ENCODE measurements around the gene TMSB4X. TPM values are rescaled to one million over a fixed set of nuclear protein-coding genes. Genes with fewer than 3 reads are reported as not detected.
A peak's percentile ranks its signal among the peaks of the same experiment; 100 is the strongest.

The TMSB4X gene
- total and polyA plus RNA-seq, 2 experiments from 2014 or later = 3,286 to 9,298 TPM

GRCh38 chrX:12986886-12987285 lies 12.0 kb downstream of the TMSB4X start:
- Histone ChIP-seq H3K4me2 (ENCODE audit: unreplicated experiment) (no peak overlapping the region), H3K4me3 (no peak overlapping the region), H3F3A (ENCODE audit: insufficient read depth) (peaks cover 8% of the 10 kb centered on the region), H3K36me3 (ENCODE audit: low read depth) (no peaks in the 10 kb centered on the region), H4K20me1 (ENCODE audit: insufficient read depth) (no peaks in the 10 kb centered on the region), H3K9ac (no peak overlapping the region), H3K27me3 (replicated peaks; ENCODE audit: insufficient read depth) (no peaks in the 10 kb centered on the region), H3K9me2 (ENCODE audit: insufficient read depth) (no peaks in the 10 kb centered on the region), H3K79me2 (ENCODE audit: insufficient read depth) (no peaks in the 10 kb centered on the region), H2AFZ (no peak overlapping the region), H3K9me3 (ENCODE audit: low read depth) (no peaks in the 10 kb centered on the region), H3K4me1 (ENCODE audit: insufficient read depth) (peaks cover 26% of the 10 kb centered on the region), H3K27ac (no peak overlapping the region)
- 95 to 100% methylated on average over 2 of the region's 2 CpGs for WGBS, 2 experiments (ENCODE audit: low coverage in 1 of 2, low lambda C conversion rate in 2 of 2, missing lambda C conversion rate in 2 of 2)
- DNase-seq = no peak
- in situ Hi-C loops (cut with MboI) = no loop called here
- TF ChIP-seq EZH2 (IDR thresholded peaks at IDR 0.05; ENCODE audit: insufficient read depth, poor library complexity, severe bottlenecking) (no peak), EZH2phosphoT487 (IDR thresholded peaks at IDR 0.05; ENCODE audit: insufficient read depth, low read depth) (no peak)

- Histone ChIP-seq H3K4me3 (no peak overlapping the region), H3K36me3 (ENCODE audit: low read depth) (no peaks in the 10 kb centered on the region), H3K79me2 (ENCODE audit: insufficient read depth) (no peaks in the 10 kb centered on the region), H3K9me3 (ENCODE audit: low read depth) (no peaks in the 10 kb centered on the region), H3K27me3 (replicated peaks; ENCODE audit: insufficient read depth) (no peaks in the 10 kb centered on the region), H3K4me2 (ENCODE audit: unreplicated experiment) (no peak overlapping the region), H3K4me1 (ENCODE audit: insufficient read depth) (peaks cover 26% of the 10 kb centered on the region), H3K9me2 (ENCODE audit: insufficient read depth) (no peaks in the 10 kb centered on the region), H3K27ac (no peak overlapping the region), H2AFZ (no peak overlapping the region), H4K20me1 (ENCODE audit: insufficient read depth) (no peaks in the 10 kb centered on the region), H3F3A (ENCODE audit: insufficient read depth) (peaks cover 8% of the 10 kb centered on the region), H3K9ac (no peak overlapping the region)
- no peak for TF ChIP-seq EZH2phosphoT487 (IDR thresholded peaks at IDR 0.05; ENCODE audit: insufficient read depth, low read depth)
- no peak for TF ChIP-seq EZH2 (IDR thresholded peaks at IDR 0.05; ENCODE audit: insufficient read depth, poor library complexity, severe bottlenecking)
- WGBS, 2 experiments (ENCODE audit: low coverage in 1 of 2, low lambda C conversion rate in 2 of 2, missing lambda C conversion rate in 2 of 2) = 95 to 100% methylated on average over 2 to 6 of the region's 6 CpGs
- DNase-seq = no peak
- in situ Hi-C loops (cut with MboI) = no loop called here
These were observed 12.4 kb downstream of the TMSB4X start for GRCh38 chrX:12987340-12987739.

- H3K36me3 ChIP-seq (ENCODE audit: low read depth) = no peaks in the 10 kb centered on the region
- no peaks in the 10 kb centered on the region for H3K9me2 ChIP-seq (ENCODE audit: insufficient read depth)
- no peaks in the 10 kb centered on the region for H3K27me3 ChIP-seq (replicated peaks; ENCODE audit: insufficient read depth)
- WGBS, 2 experiments (ENCODE audit: low coverage in 1 of 2, low lambda C conversion rate in 2 of 2, missing lambda C conversion rate in 2 of 2) = 92 to 93% methylated on average over 8 of the region's 8 CpGs
- in situ Hi-C loops (cut with MboI) = no loop called here
- no peak overlapping the region for H3K9ac ChIP-seq
- H4K20me1 ChIP-seq (ENCODE audit: insufficient read depth) = no peaks in the 10 kb centered on the region
- no peak for TF ChIP-seq EZH2phosphoT487 (IDR thresholded peaks at IDR 0.05; ENCODE audit: insufficient read depth, low read depth)
- TF ChIP-seq EZH2 (IDR thresholded peaks at IDR 0.05; ENCODE audit: insufficient read depth, poor library complexity, severe bottlenecking) = no peak
- H3K4me3 ChIP-seq = no peak overlapping the region
- H3K4me1 ChIP-seq (ENCODE audit: insufficient read depth) = peaks cover 26% of the 10 kb centered on the region
- H3K79me2 ChIP-seq (ENCODE audit: insufficient read depth) = no peaks in the 10 kb centered on the region
- H3K4me2 ChIP-seq (ENCODE audit: unreplicated experiment) = no peak overlapping the region
- peaks cover 8% of the 10 kb centered on the region for H3F3A ChIP-seq (ENCODE audit: insufficient read depth)
- no peaks in the 10 kb centered on the region for H3K9me3 ChIP-seq (ENCODE audit: low read depth)
- H3K27ac ChIP-seq = no peak overlapping the region
- H2AFZ ChIP-seq = no peak overlapping the region
- no peak for DNase-seq
These were observed 13.1 kb downstream of the TMSB4X start for GRCh38 chrX:12987900-12988594.

GRCh38 chrX:12988797-12989196 lies 13.9 kb downstream of the TMSB4X start:
- Histone ChIP-seq H3K4me3 (no peak overlapping the region), H3K9me3 (ENCODE audit: low read depth) (no peaks in the 10 kb centered on the region), H3F3A (ENCODE audit: insufficient read depth) (peaks cover 8% of the 10 kb centered on the region), H3K27me3 (replicated peaks; ENCODE audit: insufficient read depth) (no peaks in the 10 kb centered on the region), H3K36me3 (ENCODE audit: low read depth) (no peaks in the 10 kb centered on the region), H3K9me2 (ENCODE audit: insufficient read depth) (no peaks in the 10 kb centered on the region), H3K79me2 (ENCODE audit: insufficient read depth) (no peaks in the 10 kb centered on the region), H3K4me2 (ENCODE audit: unreplicated experiment) (no peak overlapping the region), H3K27ac (no peak overlapping the region), H2AFZ (no peak overlapping the region), H4K20me1 (ENCODE audit: insufficient read depth) (no peaks in the 10 kb centered on the region), H3K4me1 (ENCODE audit: insufficient read depth) (peaks cover 26% of the 10 kb centered on the region), H3K9ac (no peak overlapping the region)
- WGBS, 2 experiments (ENCODE audit: low coverage in 1 of 2, low lambda C conversion rate in 2 of 2, missing lambda C conversion rate in 2 of 2) = 55 to 62% methylated on average over 7 of the region's 7 CpGs
- peak; percentile 67 for DNase-seq
- in situ Hi-C loops (cut with MboI) = no loop called here
- no peak for TF ChIP-seq EZH2phosphoT487 (IDR thresholded peaks at IDR 0.05; ENCODE audit: insufficient read depth, low read depth)
- no peak for TF ChIP-seq EZH2 (IDR thresholded peaks at IDR 0.05; ENCODE audit: insufficient read depth, poor library complexity, severe bottlenecking)
